ENCODE data around the gene SSMEM1. TPM values are rescaled to one million over a fixed set of nuclear protein-coding genes. Genes with fewer than 3 reads are reported as not detected.

The SSMEM1 gene
- total and polyA plus RNA-seq, 2 donors (not counting 1 experiment from before 2014, with no cell fraction given): not detected

GRCh38 chr7:130221746-130222145 lies 14.1 kb downstream of the SSMEM1 start:
- no peak overlapping the region for H3K4me3 ChIP-seq (ENCODE audit: control extremely low read depth in 1 of 5, extremely low read depth in 1 of 5, insufficient read depth in 1 of 5, low read depth in 2 of 5, low read length in 4 of 5)
- CTCF ChIA-PET: interaction anchor here (0.6 to 0.7 kb wide), 3 partner anchors 9 to 119 kb away, joined by 3 to 4 read pairs (median 3); no protein-coding TSS in a partner anchor
- H3K9me3 ChIP-seq (ENCODE audit: control extremely low read depth in 1 of 3, control insufficient read depth in 2 of 3, insufficient read depth in 1 of 3, low read length in 2 of 3): no peaks in the 10 kb centered on the region
- no peaks in the 10 kb centered on the region for H3K79me2 ChIP-seq (ENCODE audit: control insufficient read depth, insufficient read depth, low read length)
- Mint-ChIP-seq H3K4me1 (peaks cover 2% of the 10 kb centered on the region), H3K27ac (no peak overlapping the region), H3K4me3 (no peak overlapping the region), H3K9me3 (ENCODE audit: insufficient read depth) (no peaks in the 10 kb centered on the region), H3K27me3 (no peaks in the 10 kb centered on the region)
- no peak overlapping the region for H2AFZ ChIP-seq (ENCODE audit: insufficient read depth, low read depth, low read length, poor library complexity, severe bottlenecking)
- no peak overlapping the region for H3K4me2 ChIP-seq (replicated peaks; ENCODE audit: low read depth, low read length, poor library complexity, severe bottlenecking)
- DNase-seq (no peak), ATAC-seq (ENCODE audit: low read depth) (no peak)
- H3K27ac ChIP-seq (ENCODE audit: low read length in 2 of 2): no peak overlapping the region
- no peaks in the 10 kb centered on the region for H3K27me3 ChIP-seq (replicated peaks in 1 of 4; ENCODE audit: control extremely low read depth in 1 of 4, control insufficient read depth in 3 of 4, insufficient read depth in 4 of 4, low read length in 3 of 4)
- no peaks in the 10 kb centered on the region for H3K4me1 ChIP-seq (ENCODE audit: control insufficient read depth in 2 of 2, insufficient read depth in 2 of 2, low read length in 2 of 2)
- TF ChIP-seq CTCF (IDR thresholded peaks at IDR 0.05) (no peak), EZH2 (IDR thresholded peaks at IDR 0.05; ENCODE audit: borderline replicate concordance, insufficient read depth, low read depth, low read length, poor library complexity, severe bottlenecking) (no peak)
- no peaks in the 10 kb centered on the region for H4K20me1 ChIP-seq (ENCODE audit: control insufficient read depth, insufficient read depth, low read length, poor library complexity, severe bottlenecking)
- no peak overlapping the region for H3K9ac ChIP-seq (ENCODE audit: low read length)
- POLR2A ChIA-PET: no interaction called here
- WGBS (ENCODE audit: insufficient coverage): 96% methylated on average over 4 of the region's 4 CpGs
- H3K36me3 ChIP-seq (replicated peaks in 1 of 2; ENCODE audit: control extremely low read depth in 1 of 2, control insufficient read depth in 1 of 2, extremely low read depth in 1 of 2, insufficient read depth in 2 of 2, low read length in 1 of 2): no peaks in the 10 kb centered on the region
- intact Hi-C loops (cut with micrococcal nuclease): no loop called here

GRCh38 chr7:130223646-130224045 lies 16.0 kb downstream of the SSMEM1 start:
- no peak overlapping the region for H3K4me3 Mint-ChIP-seq
- peak overlapping the region; percentile 14 for H2AFZ ChIP-seq (ENCODE audit: insufficient read depth, low read depth, low read length, poor library complexity, severe bottlenecking)
- H3K4me1 Mint-ChIP-seq: peaks cover 2% of the 10 kb centered on the region
- no peak overlapping the region for H3K27ac ChIP-seq (ENCODE audit: low read length in 2 of 2)
- H3K4me3 ChIP-seq (ENCODE audit: control extremely low read depth in 1 of 5, extremely low read depth in 1 of 5, insufficient read depth in 1 of 5, low read depth in 2 of 5, low read length in 4 of 5): no peak overlapping the region
- no peak overlapping the region for H3K4me2 ChIP-seq (replicated peaks; ENCODE audit: low read depth, low read length, poor library complexity, severe bottlenecking)
- H3K4me1 ChIP-seq (ENCODE audit: control insufficient read depth in 2 of 2, insufficient read depth in 2 of 2, low read length in 2 of 2): no peaks in the 10 kb centered on the region
- ChIA-PET POLR2A (no interaction called here), CTCF (no interaction called here)
- DNase-seq (no peak), ATAC-seq (ENCODE audit: low read depth) (no peak)
- H4K20me1 ChIP-seq (ENCODE audit: control insufficient read depth, insufficient read depth, low read length, poor library complexity, severe bottlenecking): no peaks in the 10 kb centered on the region
- no peaks in the 10 kb centered on the region for H3K9me3 ChIP-seq (ENCODE audit: control extremely low read depth in 1 of 3, control insufficient read depth in 2 of 3, insufficient read depth in 1 of 3, low read length in 2 of 3)
- intact Hi-C loops (cut with micrococcal nuclease): no loop called here
- no CpG with 5 or more reads among the region's 1 CpG for WGBS (ENCODE audit: insufficient coverage)
- no peaks in the 10 kb centered on the region for H3K79me2 ChIP-seq (ENCODE audit: control insufficient read depth, insufficient read depth, low read length)
- TF ChIP-seq EZH2 (IDR thresholded peaks at IDR 0.05; ENCODE audit: borderline replicate concordance, insufficient read depth, low read depth, low read length, poor library complexity, severe bottlenecking): no peak
- TF ChIP-seq CTCF (IDR thresholded peaks at IDR 0.05): no peak
- H3K36me3 ChIP-seq (replicated peaks in 1 of 2; ENCODE audit: control extremely low read depth in 1 of 2, control insufficient read depth in 1 of 2, extremely low read depth in 1 of 2, insufficient read depth in 2 of 2, low read length in 1 of 2): no peaks in the 10 kb centered on the region
- no peak overlapping the region for H3K27ac Mint-ChIP-seq
- H3K27me3 ChIP-seq (replicated peaks in 1 of 4; ENCODE audit: control extremely low read depth in 1 of 4, control insufficient read depth in 3 of 4, insufficient read depth in 4 of 4, low read length in 3 of 4): no peaks in the 10 kb centered on the region
- no peaks in the 10 kb centered on the region for H3K9me3 Mint-ChIP-seq (ENCODE audit: insufficient read depth)
- no peak overlapping the region for H3K9ac ChIP-seq (ENCODE audit: low read length)
- no peaks in the 10 kb centered on the region for H3K27me3 Mint-ChIP-seq

Measured in B cell (primary cell).